BLaER1 treated with 17β-estradiol and CSF1 and Interleukin-3, amounts not matched to agents 10 nM and 100 nM (cell line): ENCODE measurements around the gene TRPC6.

Experiments
- H3K27ac ChIP-seq, 11 experiments: shearing (Covaris generic); formaldehyde crosslinking; 2 replicates each; pipeline ENCODE4 v1.8.1; 2022
- H3K27me3 ChIP-seq, 11 experiments: shearing (Covaris generic); formaldehyde crosslinking; 2 replicates each; pipeline ENCODE4 v1.8.1; 2022
- H3K36me3 ChIP-seq, 11 experiments: shearing (Covaris generic); formaldehyde crosslinking; 2 replicates each; pipeline ENCODE4 v1.8.1; 2022
- H3K4me1 ChIP-seq, 10 experiments: shearing (Covaris generic); formaldehyde crosslinking; 2 replicates each; pipeline ENCODE4 v1.8.1; 2022
- H3K4me2 ChIP-seq, 11 experiments: shearing (Covaris generic); formaldehyde crosslinking; 2 replicates each; pipeline ENCODE4 v1.8.1; 2022
- H3K4me3 ChIP-seq, 10 experiments: shearing (Covaris generic); formaldehyde crosslinking; 2 replicates each; pipeline ENCODE4 v1.8.1; 2022
- H3K9ac ChIP-seq, 11 experiments: shearing (Covaris generic); formaldehyde crosslinking; 2 replicates each; pipeline ENCODE4 v1.8.1; 2022
- H3K9me3 ChIP-seq, 11 experiments: shearing (Covaris generic); formaldehyde crosslinking; replicated peaks in 1 of 11; 2 replicates each; pipeline ENCODE4 v1.8.1; 2022
- H4K20me1 ChIP-seq, 11 experiments: shearing (Covaris generic); formaldehyde crosslinking; 2 replicates each; pipeline ENCODE4 v1.8.1; 2022
- Cebpa-rat ChIP-seq, 11 experiments: shearing (Covaris generic); IDR thresholded peaks; 2 replicates each; pipeline ENCODE4 v1.8.1; 2022

TRPC6 gene

GRCh38 chr11:101583251-101584128 lies at the start of gene TRPC6:
TRPC6 (minus strand) TSS chr11:101584007; CDS start chr11:101583503, 504 bp downstream.
- Histone ChIP-seq H3K27me3 (no peaks in the 10 kb centered on the region), H4K20me1 (no peaks in the 10 kb centered on the region), H3K9ac (no peak within 1 kb of the TSS), H3K4me1 (no peaks in the 10 kb centered on the region), H3K36me3 (no peaks in the 10 kb centered on the region), H3K27ac (no peak within 1 kb of the TSS), H3K4me2 (no peak within 1 kb of the TSS), H3K9me3 (peaks cover 26 to 34% (median 29%) of the 10 kb centered on the region in 11 experiments), H3K4me3 (no peak within 1 kb of the TSS)
- no peak for TF ChIP-seq Cebpa-rat (IDR thresholded peaks at IDR 0.05)

- Histone ChIP-seq H3K4me1 (no peaks in the 10 kb centered on the region), H3K4me2 (no peak overlapping the region), H3K9ac (no peak overlapping the region), H3K4me3 (no peak overlapping the region), H3K36me3 (no peaks in the 10 kb centered on the region), H3K27me3 (no peaks in the 10 kb centered on the region), H3K9me3 (no peaks in the 10 kb centered on the region), H4K20me1 (no peaks in the 10 kb centered on the region), H3K27ac (no peak overlapping the region)
- no peak for TF ChIP-seq Cebpa-rat (IDR thresholded peaks at IDR 0.05)
Observed at GRCh38 chr11:101620026-101620425, 36.2 kb upstream of the TRPC6 start.

DNA sequence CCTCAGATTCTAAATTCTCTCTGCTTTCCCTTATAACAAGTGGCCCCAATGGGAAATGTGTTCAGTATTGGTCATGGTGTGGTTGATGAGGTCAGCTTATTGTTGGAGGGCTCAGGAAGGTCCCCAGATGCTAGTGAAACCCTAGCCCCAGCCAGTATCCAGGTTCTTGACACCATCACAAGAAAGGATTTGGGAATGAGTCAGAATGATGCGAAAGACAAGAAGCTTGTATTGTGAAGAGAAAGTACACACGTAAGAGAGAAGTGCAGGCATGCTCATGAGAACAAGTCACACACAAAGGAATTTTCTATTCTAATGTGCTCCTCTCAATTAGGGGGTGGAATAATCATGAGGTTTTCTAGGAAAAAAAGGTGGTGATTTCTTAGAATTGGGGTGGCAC lies 34.9 kb upstream of the TRPC6 start:
- Histone ChIP-seq H3K9ac (no peak overlapping the region), H4K20me1 (no peaks in the 10 kb centered on the region), H3K4me3 (no peak overlapping the region), H3K4me1 (no peaks in the 10 kb centered on the region), H3K4me2 (no peak overlapping the region), H3K27ac (no peak overlapping the region), H3K27me3 (no peaks in the 10 kb centered on the region), H3K36me3 (no peaks in the 10 kb centered on the region), H3K9me3 (no peaks in the 10 kb centered on the region)
- TF ChIP-seq Cebpa-rat (IDR thresholded peaks at IDR 0.05): no peak

DNA sequence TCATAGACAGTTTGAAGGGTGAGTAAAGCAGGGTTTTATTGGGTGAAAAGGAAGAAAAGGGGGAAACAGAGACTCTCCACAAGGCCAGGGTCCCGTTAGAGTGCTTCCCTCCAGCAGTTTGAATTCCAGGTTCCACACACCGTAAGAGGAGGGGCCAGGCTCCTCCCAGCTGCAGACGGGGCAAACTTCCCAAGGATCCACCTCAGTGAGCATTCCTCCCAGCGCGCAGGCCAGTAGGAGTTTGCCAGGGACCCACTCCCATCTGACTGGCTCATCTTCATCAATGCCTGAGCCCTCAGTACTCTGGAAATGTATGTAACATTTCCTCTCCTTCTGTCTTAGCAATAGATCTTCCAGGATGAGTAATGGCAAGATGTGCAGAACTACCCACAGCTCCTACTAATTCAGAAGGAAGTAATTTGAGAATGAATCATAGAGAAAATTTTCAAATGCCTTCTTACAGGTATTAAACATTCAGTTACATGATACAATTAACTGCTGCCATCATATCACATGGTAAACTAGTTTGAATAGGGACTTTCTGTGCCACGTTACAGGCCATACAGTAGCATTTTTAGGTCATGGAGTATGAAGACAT lies 34.0 kb upstream of the TRPC6 start:
- Histone ChIP-seq H3K27me3 (no peaks in the 10 kb centered on the region), H3K4me1 (no peaks in the 10 kb centered on the region), H3K9ac (no peak overlapping the region), H3K9me3 (no peaks in the 10 kb centered on the region), H3K36me3 (no peaks in the 10 kb centered on the region), H3K4me2 (no peak overlapping the region), H4K20me1 (no peaks in the 10 kb centered on the region), H3K27ac (no peak overlapping the region), H3K4me3 (no peak overlapping the region)
- no peak for TF ChIP-seq Cebpa-rat (IDR thresholded peaks at IDR 0.05)

- H3K36me3 ChIP-seq: no peaks in the 10 kb centered on the region
Observed at GRCh38 chr11:101612481-101612880, 28.7 kb upstream of the TRPC6 start.

DNA sequence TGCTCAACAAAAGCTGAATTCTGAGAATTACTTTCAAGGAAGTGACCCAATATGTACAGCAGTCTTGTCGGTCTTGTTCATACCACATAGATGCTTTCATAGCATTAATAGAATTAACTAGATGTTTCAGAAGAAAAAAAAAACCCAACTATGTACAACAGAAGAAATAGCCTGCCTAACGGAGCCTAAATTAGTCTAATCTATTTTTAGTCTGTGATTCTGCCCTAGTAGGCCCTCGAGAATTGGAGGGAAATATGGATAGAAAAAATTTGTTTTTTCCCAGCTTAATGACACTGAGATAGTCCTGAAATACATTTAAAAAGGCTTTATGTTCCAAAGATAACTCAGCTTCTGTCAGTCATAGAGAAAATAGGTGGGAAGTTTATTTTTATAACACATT lies 17.1 kb upstream of the TRPC6 start:
- Histone ChIP-seq H3K9ac (no peak overlapping the region), H3K27me3 (no peaks in the 10 kb centered on the region), H3K4me2 (peak overlapping the region in 4 of 11 experiments; percentile 9 to 21 (median 18); a peak in 4 of 22 replicates), H3K36me3 (no peaks in the 10 kb centered on the region), H3K4me1 (peaks cover 0 to 6% (median 0%) of the 10 kb centered on the region in 10 experiments; a peak in 8 of 20 replicates), H4K20me1 (no peaks in the 10 kb centered on the region), H3K4me3 (no peak overlapping the region), H3K27ac (no peak overlapping the region), H3K9me3 (no peaks in the 10 kb centered on the region)
- no peak for TF ChIP-seq Cebpa-rat (IDR thresholded peaks at IDR 0.05)

More at GRCh38 chr11:101612481-101612880, 28.7 kb upstream of the TRPC6 start:
- H3K9ac ChIP-seq: no peak overlapping the region
- no peaks in the 10 kb centered on the region for H3K9me3 ChIP-seq
- H3K27ac ChIP-seq: no peak overlapping the region
- H3K4me2 ChIP-seq: no peak overlapping the region
- no peaks in the 10 kb centered on the region for H3K27me3 ChIP-seq
- H4K20me1 ChIP-seq: no peaks in the 10 kb centered on the region
- no peak overlapping the region for H3K4me3 ChIP-seq
- no peaks in the 10 kb centered on the region for H3K4me1 ChIP-seq
- no peak for TF ChIP-seq Cebpa-rat (IDR thresholded peaks at IDR 0.05)

- Histone ChIP-seq H3K27me3 (no peaks in the 10 kb centered on the region), H3K9me3 (peaks cover 18 to 21% (median 19%) of the 10 kb centered on the region in 11 experiments), H3K36me3 (no peaks in the 10 kb centered on the region), H3K4me1 (no peaks in the 10 kb centered on the region), H4K20me1 (no peaks in the 10 kb centered on the region), H3K4me3 (no peak overlapping the region), H3K27ac (no peak overlapping the region), H3K4me2 (no peak overlapping the region), H3K9ac (no peak overlapping the region)
- TF ChIP-seq Cebpa-rat (IDR thresholded peaks at IDR 0.05): no peak
Observed at GRCh38 chr11:101586965-101587364, 3.2 kb upstream of the TRPC6 start.

DNA sequence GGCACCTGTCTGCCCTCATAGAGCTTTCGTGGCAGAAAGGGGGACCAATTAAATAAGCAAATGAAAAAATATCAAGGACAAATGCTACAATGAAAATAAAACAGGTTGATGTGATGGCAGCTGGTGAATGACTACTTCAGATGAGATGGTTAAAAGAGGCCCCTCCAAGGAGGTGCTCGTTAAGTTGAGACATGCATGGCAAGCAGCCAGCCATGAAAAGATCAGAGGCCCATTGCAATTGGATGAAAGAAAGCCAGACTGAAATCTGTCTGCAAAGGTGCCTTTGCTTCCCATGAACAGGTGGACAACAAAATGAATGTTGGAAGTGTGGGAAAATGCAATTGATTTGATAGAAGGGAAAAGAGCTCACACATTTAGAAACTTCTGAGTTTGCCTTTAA lies 848 bp upstream of the TRPC6 start:
- Histone ChIP-seq H3K4me2 (no peak overlapping the region), H3K4me1 (no peaks in the 10 kb centered on the region), H3K4me3 (no peak overlapping the region), H3K27me3 (no peaks in the 10 kb centered on the region), H3K9me3 (peaks cover 22 to 29% (median 25%) of the 10 kb centered on the region in 11 experiments), H4K20me1 (no peaks in the 10 kb centered on the region), H3K9ac (no peak overlapping the region), H3K36me3 (no peaks in the 10 kb centered on the region), H3K27ac (no peak overlapping the region)
- TF ChIP-seq Cebpa-rat (IDR thresholded peaks at IDR 0.05): no peak

- no peaks in the 10 kb centered on the region for H3K36me3 ChIP-seq
- H3K4me1 ChIP-seq: no peaks in the 10 kb centered on the region
- no peak overlapping the region for H3K4me3 ChIP-seq
- H3K27me3 ChIP-seq: no peaks in the 10 kb centered on the region
- H3K27ac ChIP-seq: no peak overlapping the region
- no peak overlapping the region for H3K4me2 ChIP-seq
- H3K9ac ChIP-seq: no peak overlapping the region
- H4K20me1 ChIP-seq: no peaks in the 10 kb centered on the region
- TF ChIP-seq Cebpa-rat (IDR thresholded peaks at IDR 0.05): no peak
- peaks cover 26 to 34% (median 29%) of the 10 kb centered on the region in 11 experiments for H3K9me3 ChIP-seq
Observed at GRCh38 chr11:101584129-101584515, 315 bp upstream of the TRPC6 start.

DNA sequence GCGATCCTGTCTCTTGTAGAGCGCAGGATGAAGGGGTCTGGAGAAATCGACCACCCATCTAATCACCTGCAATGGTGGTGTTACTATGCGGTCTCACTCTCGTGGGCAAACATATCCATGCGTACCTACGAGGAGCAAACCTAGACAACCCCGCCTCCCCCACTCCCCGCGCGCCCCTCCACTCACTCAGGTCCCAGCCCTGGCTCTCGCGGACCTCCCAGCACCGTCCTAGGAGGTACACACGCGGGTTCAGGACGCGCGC lies 887 bp downstream of the TRPC6 start:
- Histone ChIP-seq H3K36me3 (no peaks in the 10 kb centered on the region), H3K27ac (no peak overlapping the region), H4K20me1 (no peaks in the 10 kb centered on the region), H3K9ac (no peak overlapping the region), H3K27me3 (no peaks in the 10 kb centered on the region), H3K9me3 (peaks cover 26 to 34% (median 29%) of the 10 kb centered on the region in 11 experiments), H3K4me2 (no peak overlapping the region), H3K4me3 (no peak overlapping the region), H3K4me1 (no peaks in the 10 kb centered on the region)
- no peak for TF ChIP-seq Cebpa-rat (IDR thresholded peaks at IDR 0.05)
